Activated CD4-positive, alpha-beta memory T cell treated with anti-CD3 and anti-CD28 coated beads for 36 hours (primary cell): ENCODE results near the gene GMDS. TPM values are rescaled to one million over a fixed set of nuclear protein-coding genes. Genes with fewer than 3 reads are reported as not detected.

Experiments
- CTCF ChIA-PET: fragments of 350-600 bp; sonication (Branson Sonifier 250); formaldehyde crosslinking; loops from one replicate; lab custom pipeline; 2021; ENCODE audit warnings: antibody characterized with exemption, inconsistent platforms; lab: Charles Lee
- POLR2A ChIA-PET: fragments of 350-600 bp; sonication (Branson Sonifier 250); formaldehyde crosslinking; loops from one replicate; lab custom pipeline; 2021; ENCODE audit warnings: antibody characterized with exemption; lab: Charles Lee
- DNase-seq: peaks from one replicate; pipeline ENCODE4 v3.0.0-alpha.2; 2020
- H3K27ac Mint-ChIP-seq: one replicate; pipeline ENCODE4 v1.8.0; 2021; ENCODE audit warnings: mixed read lengths
- H3K27me3 Mint-ChIP-seq: one replicate; pipeline ENCODE4 v1.8.0; 2021; ENCODE audit warnings: mixed read lengths
- H3K36me3 Mint-ChIP-seq: one replicate; pipeline ENCODE4 v1.8.0; 2021; ENCODE audit warnings: mixed read lengths
- H3K4me1 Mint-ChIP-seq: one replicate; pipeline ENCODE4 v1.8.0; 2021; ENCODE audit warnings: low read depth, mixed read lengths
- H3K4me3 Mint-ChIP-seq: one replicate; pipeline ENCODE4 v1.8.0; 2021; ENCODE audit warnings: mild to moderate bottlenecking, mixed read lengths
- H3K9me3 Mint-ChIP-seq: one replicate; pipeline ENCODE4 v1.8.0; 2021; ENCODE audit warnings: mixed read lengths
- intact Hi-C: fragments of 100-400 bp; cut with micrococcal nuclease; formaldehyde crosslinking; loops from one replicate; pipeline ENCODE4 v1.15.1; 2023
- total RNA-seq, 2 experiments: library from RNA; stranded (reverse); gene quantifications; one replicate each; pipeline ENCODE4 v1.2.3, GENCODE V29; 2021

Gene GMDS
- total RNA-seq, 2 experiments from 2014 or later, result 34.7 to 36.4 TPM

DNA sequence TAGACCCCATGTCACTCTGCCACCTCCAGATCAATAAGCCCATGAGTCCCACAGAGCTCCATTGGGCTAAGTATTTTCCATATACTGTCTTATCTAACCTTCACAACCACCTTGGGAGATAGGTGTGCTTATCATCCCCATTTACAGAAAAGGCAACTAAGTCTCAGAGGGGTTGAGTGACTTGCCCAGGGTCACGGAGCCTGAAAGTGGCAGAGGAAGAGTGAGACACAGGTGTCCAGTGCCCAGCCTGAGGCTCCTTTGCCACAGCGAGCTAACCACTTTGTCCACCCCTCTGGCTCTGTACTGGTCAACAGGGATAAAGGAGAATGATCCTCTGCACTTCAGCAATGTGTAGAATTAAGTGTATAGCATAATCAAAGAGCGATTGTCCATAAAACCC, 124.5 kb downstream of the GMDS start:
- H3K36me3 Mint-ChIP-seq, result peaks cover 11% of the 10 kb centered on the region
- no peaks in the 10 kb centered on the region for H3K27me3 Mint-ChIP-seq
- POLR2A ChIA-PET, result interaction anchor here (1.1 kb wide), 1 partner anchor 9 kb away, joined by 3 read pairs; no protein-coding TSS in a partner anchor
- CTCF ChIA-PET, result no interaction called here
- no peak for DNase-seq
- H3K9me3 Mint-ChIP-seq, result no peaks in the 10 kb centered on the region
- H3K4me3 Mint-ChIP-seq, result no peak overlapping the region
- H3K27ac Mint-ChIP-seq, result no peak overlapping the region
- no peaks in the 10 kb centered on the region for H3K4me1 Mint-ChIP-seq
- intact Hi-C loops, result no loop called here

DNA sequence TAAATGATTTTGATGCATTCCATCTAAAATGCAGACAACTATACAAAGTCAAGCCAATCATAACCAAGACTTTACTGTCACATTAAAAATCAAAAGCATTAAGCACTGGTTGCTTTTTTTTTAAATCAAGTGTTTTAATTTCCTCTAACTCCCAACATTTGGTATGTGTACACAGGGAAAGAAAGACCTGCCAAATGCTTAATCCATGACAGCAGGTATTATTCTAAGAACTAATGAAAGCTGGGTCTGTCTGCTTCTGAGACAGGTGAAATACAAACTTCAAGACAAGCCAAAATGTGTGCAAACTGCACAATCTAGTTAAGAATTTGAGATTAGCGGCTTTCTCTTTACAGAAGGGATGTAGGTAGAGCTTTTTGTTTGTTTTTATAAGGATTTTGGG, 126.1 kb downstream of the GMDS start:
- POLR2A ChIA-PET, result no interaction called here
- Mint-ChIP-seq H3K4me1 (no peaks in the 10 kb centered on the region), H3K27ac (no peak overlapping the region), H3K9me3 (no peaks in the 10 kb centered on the region), H3K27me3 (no peaks in the 10 kb centered on the region), H3K4me3 (no peak overlapping the region), H3K36me3 (peaks cover 16% of the 10 kb centered on the region)
- intact Hi-C loops, result no loop called here
- DNase-seq, result no peak
- CTCF ChIA-PET, result no interaction called here

DNA sequence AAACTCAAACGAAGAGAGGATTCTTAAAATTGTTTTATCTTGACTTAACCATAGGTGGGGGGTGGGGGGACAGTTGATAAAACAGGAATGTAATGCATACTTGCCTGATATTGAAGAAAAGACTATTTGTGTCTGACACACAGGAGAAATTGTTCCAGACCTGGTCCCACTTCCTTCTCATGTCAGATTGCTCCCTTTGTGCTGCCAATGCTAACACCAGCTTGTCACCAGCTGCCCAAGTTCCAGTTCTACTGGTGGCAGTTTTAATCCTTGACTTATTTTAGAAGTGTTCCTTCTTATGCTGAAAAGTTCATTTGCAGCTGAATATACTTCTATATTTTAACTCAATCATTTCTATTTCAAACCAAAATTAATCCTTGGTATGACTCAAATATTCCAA, 127.3 kb downstream of the GMDS start:
- no peaks in the 10 kb centered on the region for H3K4me1 Mint-ChIP-seq
- DNase-seq, result no peak
- no peak overlapping the region for H3K27ac Mint-ChIP-seq
- intact Hi-C loops, result no loop called here
- CTCF ChIA-PET, result no interaction called here
- POLR2A ChIA-PET, result no interaction called here
- H3K36me3 Mint-ChIP-seq, result peaks cover 23% of the 10 kb centered on the region
- no peaks in the 10 kb centered on the region for H3K9me3 Mint-ChIP-seq
- H3K4me3 Mint-ChIP-seq, result no peak overlapping the region
- peaks cover 2% of the 10 kb centered on the region for H3K27me3 Mint-ChIP-seq

DNA sequence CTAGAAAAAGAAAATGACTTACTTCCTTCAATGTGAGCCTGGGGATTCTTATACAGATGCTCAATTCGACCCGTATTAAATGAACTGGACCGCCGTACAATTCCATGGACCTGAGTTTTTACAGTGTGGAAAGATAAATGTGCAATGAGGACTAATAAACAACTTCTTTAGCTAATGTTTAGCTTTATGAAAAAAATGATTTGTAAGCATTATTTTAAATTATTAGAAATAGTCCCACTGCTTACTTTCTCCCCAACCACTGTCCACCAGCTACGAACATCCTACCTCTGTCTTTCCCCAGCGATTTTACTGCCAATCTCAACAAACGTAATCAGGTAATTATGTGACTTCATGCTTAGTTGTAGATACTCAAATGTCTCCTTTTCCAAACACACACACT, 128.0 kb downstream of the GMDS start:
- H3K27me3 Mint-ChIP-seq, result peaks cover 2% of the 10 kb centered on the region
- no peaks in the 10 kb centered on the region for H3K9me3 Mint-ChIP-seq
- POLR2A ChIA-PET, result no interaction called here
- H3K36me3 Mint-ChIP-seq, result peaks cover 23% of the 10 kb centered on the region
- no peak overlapping the region for H3K4me3 Mint-ChIP-seq
- H3K27ac Mint-ChIP-seq, result no peak overlapping the region
- CTCF ChIA-PET, result no interaction called here
- no peak for DNase-seq
- intact Hi-C loops, result no loop called here
- peaks cover 4% of the 10 kb centered on the region for H3K4me1 Mint-ChIP-seq

- Mint-ChIP-seq H3K36me3 (peaks cover 22% of the 10 kb centered on the region), H3K27ac (no peak overlapping the region), H3K27me3 (peaks cover 2% of the 10 kb centered on the region), H3K4me3 (no peak overlapping the region), H3K4me1 (peaks cover 10% of the 10 kb centered on the region), H3K9me3 (no peaks in the 10 kb centered on the region)
- ChIA-PET POLR2A (no interaction called here), CTCF (no interaction called here)
- intact Hi-C loops, result no loop called here
- DNase-seq, result no peak
Measured at GRCh38 chr6:2116496-2116895, 128.9 kb downstream of the GMDS start.

DNA sequence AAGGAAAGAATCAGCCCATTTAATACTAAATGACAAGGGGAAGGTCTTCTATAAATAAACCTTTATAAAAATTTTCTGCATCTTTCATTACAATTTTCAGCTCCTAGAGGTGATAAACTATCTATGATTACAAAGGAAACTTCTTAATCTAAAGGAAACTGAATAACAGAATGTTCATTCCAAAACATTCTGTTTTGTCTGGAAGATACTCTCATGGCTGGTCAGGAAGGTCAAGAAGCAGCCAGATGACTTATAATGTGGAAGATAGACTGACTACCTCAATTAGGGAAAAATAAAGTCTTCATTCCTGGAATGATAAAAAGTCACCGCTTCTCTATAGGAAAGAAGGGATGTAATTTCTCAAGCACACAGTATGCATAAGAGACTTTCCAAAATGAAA, 131.3 kb downstream of the GMDS start:
- H3K27me3 Mint-ChIP-seq, result peaks cover 2% of the 10 kb centered on the region
- ChIA-PET CTCF (no interaction called here), POLR2A (no interaction called here)
- intact Hi-C loops, result loop anchor here (5.0 kb wide), 2 partner anchors 48 to 238 kb away; no protein-coding TSS in a partner anchor
- peaks cover 2% of the 10 kb centered on the region for H3K9me3 Mint-ChIP-seq
- DNase-seq, result no peak
- peaks cover 24% of the 10 kb centered on the region for H3K36me3 Mint-ChIP-seq
- H3K4me1 Mint-ChIP-seq, result peaks cover 29% of the 10 kb centered on the region
- H3K27ac Mint-ChIP-seq, result no peak overlapping the region
- no peak overlapping the region for H3K4me3 Mint-ChIP-seq

DNA sequence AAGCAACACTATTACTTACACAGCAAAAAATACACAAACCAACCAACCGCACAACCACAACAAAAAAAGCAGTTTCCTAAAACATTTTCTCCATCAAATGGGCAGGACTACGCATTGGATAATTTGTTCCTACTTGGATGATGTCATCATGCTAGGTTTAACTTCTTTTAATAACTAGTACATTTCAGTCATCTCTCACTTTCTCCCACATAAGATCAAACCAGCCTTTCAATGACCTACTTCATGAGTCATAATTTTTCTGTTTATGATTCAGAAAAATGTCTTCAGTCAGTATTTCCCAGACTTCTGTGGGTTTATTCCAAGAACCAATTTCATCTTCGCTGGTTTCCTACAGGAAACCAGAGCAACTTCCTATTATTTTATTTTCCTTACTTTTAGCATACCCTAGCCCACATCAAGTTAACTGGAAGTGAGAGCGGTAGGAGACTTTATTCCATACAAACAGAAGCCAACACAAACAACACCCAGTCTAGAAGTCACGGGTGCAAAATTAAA, 134.2 kb downstream of the GMDS start:
- ChIA-PET POLR2A (interaction anchor here (1.4 kb wide), 1 partner anchor 16 kb away, joined by 5 read pairs; no protein-coding TSS in a partner anchor), CTCF (interaction anchor here (1.4 kb wide), 1 partner anchor 495 kb away, joined by 3 read pairs; no protein-coding TSS in a partner anchor)
- Mint-ChIP-seq H3K36me3 (peaks cover 25% of the 10 kb centered on the region), H3K4me3 (peak overlapping the region; percentile 61), H3K9me3 (peaks cover 2% of the 10 kb centered on the region), H3K27ac (peak overlapping the region; percentile 85), H3K4me1 (peaks cover 29% of the 10 kb centered on the region), H3K27me3 (peaks cover 2% of the 10 kb centered on the region)
- no peak for DNase-seq
- intact Hi-C loops, result loop anchor here (1.0 to 5.0 kb wide), 7 partner anchors 16 to 452 kb away; no protein-coding TSS in a partner anchor

- ChIA-PET CTCF (interaction anchor here (0.8 to 1.4 kb wide), 2 partner anchors 86 to 494 kb away, joined by 3 read pairs; no protein-coding TSS in a partner anchor), POLR2A (interaction anchor here (0.5 to 1.4 kb wide), 4 partner anchors 17 to 914 kb away, joined by 3 to 5 read pairs (median 4); no protein-coding TSS in a partner anchor)
- peaks cover 2% of the 10 kb centered on the region for H3K27me3 Mint-ChIP-seq
- peak; percentile 29 for DNase-seq
- peak overlapping the region; percentile 61 for H3K4me3 Mint-ChIP-seq
- H3K4me1 Mint-ChIP-seq, result peaks cover 29% of the 10 kb centered on the region
- H3K36me3 Mint-ChIP-seq, result peaks cover 25% of the 10 kb centered on the region
- peak overlapping the region; percentile 85 for H3K27ac Mint-ChIP-seq
- peaks cover 2% of the 10 kb centered on the region for H3K9me3 Mint-ChIP-seq
- intact Hi-C loops, result loop anchor here (1.0 to 5.0 kb wide), 5 partner anchors 52 to 340 kb away; no protein-coding TSS in a partner anchor
Measured at GRCh38 chr6:2110504-2110903, 134.9 kb downstream of the GMDS start.

- ChIA-PET CTCF (interaction anchor here (0.8 to 1.4 kb wide), 2 partner anchors 87 to 494 kb away, joined by 3 read pairs; no protein-coding TSS in a partner anchor), POLR2A (interaction anchor here (0.5 to 1.4 kb wide), 3 partner anchors 18 to 544 kb away, joined by 3 to 5 read pairs (median 4); no protein-coding TSS in a partner anchor)
- Mint-ChIP-seq H3K9me3 (peaks cover 2% of the 10 kb centered on the region), H3K4me3 (no peak overlapping the region), H3K27ac (no peak overlapping the region), H3K27me3 (peaks cover 2% of the 10 kb centered on the region), H3K4me1 (peaks cover 29% of the 10 kb centered on the region), H3K36me3 (peaks cover 22% of the 10 kb centered on the region)
- intact Hi-C loops, result loop anchor here (1.0 to 5.0 kb wide), 5 partner anchors 53 to 339 kb away; no protein-coding TSS in a partner anchor
- no peak for DNase-seq
Measured at GRCh38 chr6:2109796-2110195, 135.6 kb downstream of the GMDS start.

DNA sequence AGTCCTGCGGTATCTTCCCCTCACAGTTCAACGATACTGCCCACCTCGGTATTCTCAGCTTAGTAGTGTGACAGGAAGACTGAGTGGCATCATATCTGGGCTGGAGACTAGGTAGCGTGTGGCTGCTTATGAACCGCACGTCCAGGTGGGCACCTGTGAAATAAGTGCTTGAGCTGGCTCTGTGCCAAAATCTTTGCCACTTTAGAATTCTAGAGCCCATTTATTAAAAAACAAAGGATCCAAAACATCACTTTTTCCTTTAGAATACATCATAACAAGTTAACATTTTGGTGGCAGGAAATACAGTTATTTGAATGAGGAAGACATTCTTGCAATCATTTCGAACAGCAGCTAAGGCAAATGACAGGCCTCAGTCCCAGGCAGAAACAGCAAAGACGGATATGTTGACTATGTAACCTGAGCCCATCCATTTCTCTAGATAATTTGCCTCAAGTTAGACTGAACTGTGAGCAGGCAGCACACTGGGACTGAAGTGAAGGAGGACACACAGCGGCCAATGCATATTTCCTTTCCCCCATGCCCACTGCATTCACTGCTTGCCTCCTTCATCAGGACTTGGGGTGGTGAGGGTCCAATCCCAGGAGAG, 136.6 kb downstream of the GMDS start:
- Mint-ChIP-seq H3K4me1 (peaks cover 29% of the 10 kb centered on the region), H3K27me3 (peaks cover 5% of the 10 kb centered on the region), H3K9me3 (peaks cover 2% of the 10 kb centered on the region), H3K27ac (no peak overlapping the region), H3K36me3 (peaks cover 15% of the 10 kb centered on the region), H3K4me3 (no peak overlapping the region)
- intact Hi-C loops, result no loop called here
- CTCF ChIA-PET, result interaction anchor here (1.1 to 1.3 kb wide), 2 partner anchors 100 to 133 kb away, joined by 3 to 4 read pairs; no protein-coding TSS in a partner anchor
- no peak for DNase-seq
- POLR2A ChIA-PET, result no interaction called here

GRCh38 chr6:2104524-2104880, 140.9 kb downstream of the GMDS start:
- Mint-ChIP-seq H3K4me3 (no peak overlapping the region), H3K4me1 (no peaks in the 10 kb centered on the region), H3K27me3 (peaks cover 2% of the 10 kb centered on the region), H3K36me3 (peaks cover 3% of the 10 kb centered on the region), H3K27ac (no peak overlapping the region), H3K9me3 (no peaks in the 10 kb centered on the region)
- CTCF ChIA-PET, result interaction anchor here (0.8 to 1.4 kb wide), 18 partner anchors 8 to 508 kb away, joined by 3 to 20 read pairs (median 4); no protein-coding TSS in a partner anchor
- POLR2A ChIA-PET, result no interaction called here
- no peak for DNase-seq
- intact Hi-C loops, result loop anchor here (1.0 kb wide), 1 partner anchor 498 kb away; no protein-coding TSS in a partner anchor
